HG03108 (cell line): Measurements from ENCODE around the gene ARHGAP45.

Experiments used
- ATAC-seq: cut with Tn5 transposase; IDR thresholded peaks from one replicate; pipeline ENCODE4 v1.9.1; 2021; ENCODE audit warnings: moderate library complexity; ENCODE audit not compliant: unreplicated experiment

The ARHGAP45 gene

GRCh38 chr19:1084024-1084868 lies 17.3 kb downstream of the ARHGAP45 start:
- ATAC-seq: no peak

- no peak for ATAC-seq
These were observed 18.2 kb downstream of the ARHGAP45 start for GRCh38 chr19:1085053-1085658.

DNA sequence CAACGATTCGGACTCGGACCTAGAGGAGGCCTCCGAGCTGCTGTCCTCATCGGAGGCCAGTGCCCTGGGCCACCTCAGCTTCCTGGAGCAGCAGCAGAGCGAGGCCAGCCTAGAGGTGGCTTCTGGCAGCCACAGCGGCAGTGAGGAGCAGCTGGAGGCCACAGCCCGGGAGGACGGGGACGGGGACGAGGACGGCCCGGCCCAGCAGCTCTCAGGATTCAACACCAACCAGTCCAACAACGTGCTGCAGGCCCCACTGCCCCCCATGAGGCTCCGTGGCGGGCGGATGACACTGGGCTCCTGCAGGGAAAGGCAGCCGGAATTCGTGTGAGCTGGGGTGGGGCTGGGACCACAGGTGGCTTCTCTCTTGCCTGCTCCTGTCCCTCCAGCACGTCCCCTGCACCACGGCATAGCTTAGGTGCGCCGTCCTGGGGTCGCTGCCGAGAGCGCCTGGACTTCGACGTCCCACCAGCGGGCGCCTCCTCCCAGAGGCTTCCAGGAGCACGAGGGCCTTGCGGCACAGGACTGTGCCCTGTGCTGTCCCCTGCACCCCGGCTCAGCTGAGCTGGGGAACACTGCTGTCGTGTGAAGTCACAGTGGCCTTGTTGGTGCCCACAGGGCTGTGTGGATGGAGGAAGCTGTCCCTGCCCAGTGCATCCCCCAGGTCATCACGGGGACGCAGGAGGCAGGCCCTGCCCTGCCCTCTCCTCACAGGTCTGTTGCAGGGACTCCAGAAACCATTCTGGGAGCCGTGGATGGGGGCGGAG lies 18.9 kb downstream of the ARHGAP45 start:
- ATAC-seq: no peak

GRCh38 chr19:1086613-1087012 lies 19.6 kb downstream of the ARHGAP45 start:
- no peak for ATAC-seq

- ATAC-seq: no peak
These were observed 20.9 kb downstream of the ARHGAP45 start for GRCh38 chr19:1087813-1088415.

DNA sequence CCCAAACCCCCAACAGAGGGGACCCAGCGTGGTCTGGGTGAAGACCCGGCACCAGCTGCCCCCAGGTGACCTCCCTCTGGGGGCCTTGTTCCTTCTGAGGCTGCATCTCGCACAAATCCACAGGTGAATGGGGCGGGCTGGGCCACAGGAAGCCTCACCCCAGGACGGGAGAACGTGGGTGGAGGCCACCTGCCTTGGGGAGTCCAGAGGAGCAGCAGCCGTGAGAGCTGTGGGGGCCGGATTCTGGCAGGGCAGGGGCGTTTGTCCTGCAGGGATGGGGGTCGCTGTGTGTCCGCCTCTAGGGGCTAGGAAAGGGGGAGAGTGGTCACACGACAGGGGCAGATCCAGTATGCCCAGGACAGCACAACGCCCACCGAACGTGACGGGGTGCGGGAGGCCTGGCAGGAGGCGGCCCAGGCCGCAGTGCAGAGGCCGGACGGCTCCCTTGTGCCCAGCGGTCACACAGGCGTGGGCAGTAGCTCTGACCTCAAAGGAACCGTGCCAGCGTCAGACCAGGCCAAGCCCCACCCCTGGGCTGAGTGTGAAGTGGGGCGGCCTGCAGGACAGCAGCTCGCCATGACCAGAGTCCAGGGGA lies 21.5 kb downstream of the ARHGAP45 start:
- ATAC-seq: no peak

GRCh38 chr19:1089126-1089771 lies 22.3 kb downstream of the ARHGAP45 start:
- no peak for ATAC-seq

- no peak for ATAC-seq
These were observed 22.9 kb downstream of the ARHGAP45 start for GRCh38 chr19:1089891-1090290.

DNA sequence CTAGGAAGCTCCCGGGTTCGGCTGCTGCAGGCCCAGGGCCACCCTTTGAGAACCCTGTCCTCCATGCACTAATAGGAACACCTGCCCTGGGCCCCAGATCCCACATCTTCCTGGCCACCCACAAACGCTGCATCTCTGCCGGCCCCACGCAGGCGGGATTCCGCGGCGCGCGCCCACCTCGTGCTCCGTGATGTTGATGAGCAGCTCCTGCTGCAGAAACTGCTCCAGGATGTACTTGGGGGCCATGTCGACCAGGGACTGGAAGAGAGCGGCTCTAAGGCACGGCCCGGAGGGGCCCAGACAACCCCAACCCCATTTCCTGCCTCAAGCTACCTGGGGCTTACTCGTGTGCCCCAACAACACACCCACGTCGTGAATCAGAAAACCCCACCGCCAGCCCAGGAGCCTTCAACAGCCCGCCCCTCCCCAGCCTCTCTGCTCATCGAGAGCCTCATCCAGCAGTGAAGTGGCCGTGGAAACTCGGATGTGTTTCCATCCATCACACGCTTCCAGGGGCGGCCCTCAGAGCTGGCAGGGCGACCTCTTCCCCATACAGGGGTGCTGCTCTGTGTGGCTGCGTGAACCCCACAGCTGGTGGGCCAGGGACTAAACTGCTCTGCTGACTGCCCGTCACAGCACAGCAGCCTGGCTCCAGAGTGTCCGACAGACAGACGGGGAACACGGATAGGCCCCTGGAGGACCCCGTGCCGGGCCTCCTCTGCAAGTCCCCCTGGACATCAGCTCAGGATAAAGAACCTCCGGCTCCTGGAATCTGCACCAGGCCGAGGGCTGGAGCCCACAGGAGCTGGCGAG lies 24.0 kb downstream of the ARHGAP45 start:
- ATAC-seq: no peak

GRCh38 chr19:1091544-1092175 lies 24.7 kb downstream of the ARHGAP45 start:
- ATAC-seq: no peak

DNA sequence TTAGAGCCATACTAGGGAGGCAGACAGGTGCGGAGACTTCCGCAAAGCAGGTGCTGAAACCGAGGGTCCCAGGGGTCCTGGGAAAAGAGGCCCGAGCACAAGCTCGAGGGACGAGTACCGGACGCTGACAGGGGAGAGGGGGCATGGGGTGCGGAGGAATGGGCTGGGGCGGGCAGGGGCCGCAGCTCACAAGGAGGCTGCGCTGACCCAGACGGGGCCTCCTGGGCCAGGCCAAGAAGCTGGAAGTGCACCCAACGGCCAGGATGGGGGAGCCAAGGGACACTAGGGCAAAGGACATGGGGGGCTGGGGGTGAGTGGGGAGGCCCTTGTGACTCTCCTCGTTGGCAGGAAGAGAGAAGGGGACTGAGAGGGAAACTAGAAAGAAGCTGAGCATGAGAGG lies 26.4 kb downstream of the ARHGAP45 start:
- ATAC-seq: no peak

DNA sequence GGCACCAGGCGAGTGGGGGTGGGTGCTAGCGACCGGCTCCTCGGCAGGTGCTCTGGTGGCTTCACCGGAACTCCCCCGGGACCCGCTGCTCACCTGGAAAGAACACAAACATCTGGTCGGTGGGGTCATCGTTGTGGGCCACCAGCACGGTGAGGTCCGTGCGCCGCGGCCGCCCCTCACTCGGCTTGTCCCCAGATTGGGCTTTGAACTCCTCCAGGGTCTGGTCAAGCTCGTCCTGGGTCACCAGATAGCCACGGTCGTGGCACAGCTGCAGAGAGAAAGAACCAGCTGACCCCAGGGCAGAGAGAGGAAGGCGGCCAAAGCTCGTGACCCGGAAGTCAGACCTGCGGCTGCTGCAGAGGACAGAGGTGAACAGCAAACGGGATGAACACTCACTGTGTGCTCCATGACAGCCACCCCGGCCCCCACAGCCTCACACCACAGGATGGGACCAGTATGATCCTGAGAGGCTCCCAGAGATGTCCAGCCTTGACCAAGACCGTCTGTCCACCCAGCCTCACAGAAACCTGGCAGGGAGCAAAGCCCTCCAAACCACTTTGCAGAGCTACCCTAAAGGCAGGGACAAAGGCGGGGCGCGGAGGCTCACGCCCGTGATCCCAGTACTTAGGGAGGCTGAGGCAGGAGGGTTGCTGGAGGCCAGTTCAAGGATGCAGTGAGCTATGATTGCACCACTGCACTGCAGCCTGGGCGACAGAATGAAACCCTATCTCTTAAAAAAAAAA lies 27.0 kb downstream of the ARHGAP45 start:
- ATAC-seq: no peak

DNA sequence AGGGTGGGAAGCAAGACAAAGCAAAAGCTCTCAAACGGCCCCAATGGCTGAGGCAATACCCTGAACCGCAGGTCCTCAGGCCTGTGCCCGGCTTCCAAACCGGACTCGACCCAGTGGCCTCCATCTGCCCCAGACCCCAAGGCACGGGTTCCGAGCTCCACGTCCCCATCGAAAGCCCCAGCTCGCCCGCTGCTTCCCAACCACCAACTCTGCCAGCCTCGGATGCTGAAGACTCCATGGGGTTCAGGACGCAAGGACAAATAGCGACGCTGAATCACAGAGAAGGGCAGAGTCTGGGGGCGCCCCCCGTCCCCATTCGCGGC lies 27.6 kb downstream of the ARHGAP45 start:
- ATAC-seq: no peak

- peak; percentile 81 for ATAC-seq
These were observed 28.2 kb downstream of the ARHGAP45 start, which contains the start of gene POLR2E for GRCh38 chr19:1094978-1095701. Gene POLR2E, minus strand, starts transcription at chr19:1095375. Its CDS starts 60 bp downstream, at chr19:1095315.

DNA sequence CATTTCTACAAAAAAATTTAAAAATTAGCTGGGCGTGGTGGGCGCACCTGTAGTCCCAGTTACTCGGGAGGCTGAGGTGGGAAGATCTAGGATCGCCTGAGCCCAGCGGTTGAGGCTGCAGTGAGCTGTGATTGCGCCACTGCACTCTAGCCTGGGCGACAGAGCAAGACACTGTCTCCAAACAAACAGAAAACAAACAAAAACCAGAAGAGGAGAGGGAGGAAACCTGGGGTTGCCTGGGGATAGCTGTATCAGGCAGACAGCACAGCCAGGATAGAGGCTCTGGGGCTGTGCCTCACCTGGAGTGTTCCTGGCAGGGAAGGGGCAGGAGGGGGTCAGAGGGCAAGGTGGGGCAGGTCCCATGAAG lies 30.8 kb downstream of the ARHGAP45 start:
- ATAC-seq: no peak

- ATAC-seq: no peak
These were observed 31.4 kb downstream of the ARHGAP45 start for GRCh38 chr19:1098177-1099051.

DNA sequence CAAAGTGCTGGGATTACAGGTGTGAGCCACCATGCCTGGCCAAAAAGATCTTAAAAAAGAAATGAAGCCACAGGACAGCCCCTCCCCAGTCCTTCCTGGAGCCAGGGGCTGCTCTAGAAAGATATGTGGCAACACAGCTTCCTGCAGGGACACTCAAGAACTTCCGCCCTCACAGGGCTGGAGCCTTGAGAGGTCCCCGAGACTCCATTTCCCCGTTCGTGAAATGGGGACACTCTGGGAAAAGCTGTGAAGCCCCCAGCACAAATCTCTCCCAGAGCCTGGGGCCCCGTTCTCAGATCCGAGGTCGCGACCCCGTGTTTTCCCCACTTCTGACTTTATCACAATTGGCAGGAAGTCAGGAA lies 34.4 kb downstream of the ARHGAP45 start:
- no peak for ATAC-seq
